ENCODE data around the gene WFDC9.
"Not testable (repeated sequence)": the region's sequence is repeated elsewhere in the genome, so short reads cannot be mapped to it uniquely, and the experiment has no call there.

WFDC9 gene

GRCh38 chr20:45589725-45590124 is 41.4 kb downstream of the WFDC9 start:
- no peak for DNase-seq

GRCh38 chr20:45588800-45589199 is 42.3 kb downstream of the WFDC9 start:
- no peak for DNase-seq

GRCh38 chr20:45585986-45586385 is 45.1 kb downstream of the WFDC9 start:
- not testable (repeated sequence) for DNase-seq

- not testable (repeated sequence) for DNase-seq
Observed at GRCh38 chr20:45584294-45584693, 46.8 kb downstream of the WFDC9 start.

- no peak for DNase-seq
Observed at GRCh38 chr20:45583502-45583901, 47.6 kb downstream of the WFDC9 start.

GRCh38 chr20:45581702-45582101 is 49.4 kb downstream of the WFDC9 start:
- DNase-seq: no peak

GRCh38 chr20:45579184-45579583 is 51.9 kb downstream of the WFDC9 start, which contains the start of gene WFDC8:
WFDC8 (minus strand) TSS chr20:45579284; CDS start chr20:45579247, 37 bp downstream.
- no peak for DNase-seq

GRCh38 chr20:45578231-45578630 is 52.9 kb downstream of the WFDC9 start:
- DNase-seq: no peak

GRCh38 chr20:45576995-45577394 is 54.1 kb downstream of the WFDC9 start:
- no peak for DNase-seq

- no peak for DNase-seq
Observed at GRCh38 chr20:45575931-45576330, 55.2 kb downstream of the WFDC9 start.

- DNase-seq: not testable (repeated sequence)
Observed at GRCh38 chr20:45569650-45570049, 61.4 kb downstream of the WFDC9 start.

GRCh38 chr20:45564760-45565276 is 66.3 kb downstream of the WFDC9 start:
- DNase-seq: no peak

Data from stimulated activated CD4-positive, alpha-beta T cell treated with anti-CD3 and anti-CD28 coated beads, Interleukin-4, amount 100 ng/mL, for 24 hours (primary cell).